PC-3 (cell line): ENCODE results near the gene METTL16.

ENCODE experiments used
- CTCF ChIP-seq: fragments of 300-600 bp; sonication (generic); conservative IDR thresholded peaks from 2 replicates; pipeline ENCODE4 v1.5.1; 2017; ENCODE audit warnings: antibody characterized with exemption, low read depth, mild to moderate bottlenecking, low read length
- EZH2 ChIP-seq: fragments of 300-600 bp; sonication (generic); IDR thresholded peaks from one replicate; pipeline ENCODE4 v1.6.1; 2017; ENCODE audit warnings: antibody characterized with exemption, mild to moderate bottlenecking, low read length; ENCODE audit not compliant: unreplicated experiment
- EZH2phosphoT487 ChIP-seq: fragments of 300-600 bp; sonication (generic); IDR thresholded peaks from 2 replicates; pipeline ENCODE4 v1.6.1; 2018; ENCODE audit warnings: mild to moderate bottlenecking, antibody characterized with exemption, low read length, borderline replicate concordance

GRCh38 chr17:2438823-2439222 lies 72.9 kb downstream of the METTL16 start:
- TF ChIP-seq CTCF (no peak), EZH2 (no peak), EZH2phosphoT487 (no peak)
